OCI-LY1 (cell line): ENCODE data around the gene INPP5K.

ENCODE experiments used
- H2AFZ ChIP-seq: fragments of 200-600 bp; sonication (generic), shearing (Covaris generic); 2 replicates; pipeline ENCODE4 v1.6.0; 2014; ENCODE audit warnings: antibody characterized with exemption, mild to moderate bottlenecking, low read length
- H3F3A ChIP-seq: fragments of 200-600 bp; sonication (generic), shearing (Covaris generic); 2 replicates; pipeline ENCODE4 v1.6.0; 2014; ENCODE audit warnings: mild to moderate bottlenecking, antibody characterized with exemption, low read length, moderate library complexity; ENCODE audit not compliant: insufficient read depth
- H3K27ac ChIP-seq: fragments of 200-600 bp; sonication (generic); 2 replicates; pipeline ENCODE4 v1.5.1; 2014; ENCODE audit warnings: low read length, mixed run types, mild to moderate bottlenecking, low read depth; ENCODE audit not compliant: poor library complexity, severe bottlenecking
- H3K27me3 ChIP-seq: fragments of 200-600 bp; sonication (generic); 2 replicates; pipeline ENCODE4 v1.6.0; 2014; ENCODE audit warnings: antibody characterized with exemption, mild to moderate bottlenecking, low read length, moderate library complexity; ENCODE audit not compliant: insufficient read depth
- H3K36me3 ChIP-seq: fragments of 200-600 bp; sonication (generic); 2 replicates; pipeline ENCODE4 v1.6.1; 2014; ENCODE audit warnings: mild to moderate bottlenecking, antibody characterized with exemption, low read length, moderate library complexity, mixed read lengths; ENCODE audit not compliant: insufficient read depth
- H3K4me1 ChIP-seq: fragments of 200-600 bp; sonication (generic); 2 replicates; pipeline ENCODE4 v1.5.1; 2014; ENCODE audit warnings: mild to moderate bottlenecking, low read length, moderate library complexity; ENCODE audit not compliant: insufficient read depth, severe bottlenecking
- H3K4me2 ChIP-seq: fragments of 200-600 bp; sonication (generic), shearing (Covaris generic); 2 replicates; pipeline ENCODE4 v1.6.1; 2014; ENCODE audit warnings: low read length
- H3K4me3 ChIP-seq: fragments of 200-600 bp; sonication (generic); 2 replicates; pipeline ENCODE4 v1.5.1; 2014; ENCODE audit warnings: low read length, low read depth, mild to moderate bottlenecking, mixed read lengths; ENCODE audit not compliant: poor library complexity, severe bottlenecking
- H3K79me2 ChIP-seq: fragments of 200-600 bp; shearing (Covaris generic); 2 replicates; pipeline ENCODE4 v1.6.1; 2016; ENCODE audit warnings: mixed run types, low read length, mixed read lengths; ENCODE audit not compliant: insufficient read depth
- H3K9ac ChIP-seq: fragments of 200-600 bp; sonication (generic), shearing (Covaris generic); 2 replicates; pipeline ENCODE4 v1.6.1; 2014; ENCODE audit warnings: mild to moderate bottlenecking, low read length, mixed read lengths
- H3K9me2 ChIP-seq: fragments of 200-600 bp; sonication (generic), shearing (Covaris generic); 2 replicates; pipeline ENCODE4 v1.6.1; 2014; ENCODE audit warnings: low read depth, mild to moderate bottlenecking, low read length, mixed read lengths
- H3K9me3 ChIP-seq: fragments of 200-600 bp; shearing (Covaris generic); 2 replicates; pipeline ENCODE4 v1.6.1; 2014; ENCODE audit warnings: low read length, mixed read lengths
- H4K20me1 ChIP-seq: fragments of 200-600 bp; sonication (generic), shearing (Covaris generic); 2 replicates; pipeline ENCODE4 v1.6.0; 2016; ENCODE audit warnings: mild to moderate bottlenecking, low read length; ENCODE audit not compliant: insufficient read depth
- EZH2 ChIP-seq: fragments of 200-600 bp; sonication (generic), shearing (Covaris generic); IDR thresholded peaks from 2 replicates; pipeline ENCODE4 v1.8.0; 2017; ENCODE audit warnings: borderline replicate concordance, mixed run types, mild to moderate bottlenecking, antibody characterized with exemption, low read length, moderate library complexity, mixed read lengths
- TF ChIP-seq, protein P1 (sequence below): fragments of 200-600 bp; sonication (generic), shearing (Covaris generic); IDR thresholded peaks from 2 replicates; pipeline ENCODE4 v1.5.1; 2017; ENCODE audit warnings: mild to moderate bottlenecking, antibody characterized with exemption, low read length, moderate library complexity, mixed read lengths

The INPP5K gene

DNA sequence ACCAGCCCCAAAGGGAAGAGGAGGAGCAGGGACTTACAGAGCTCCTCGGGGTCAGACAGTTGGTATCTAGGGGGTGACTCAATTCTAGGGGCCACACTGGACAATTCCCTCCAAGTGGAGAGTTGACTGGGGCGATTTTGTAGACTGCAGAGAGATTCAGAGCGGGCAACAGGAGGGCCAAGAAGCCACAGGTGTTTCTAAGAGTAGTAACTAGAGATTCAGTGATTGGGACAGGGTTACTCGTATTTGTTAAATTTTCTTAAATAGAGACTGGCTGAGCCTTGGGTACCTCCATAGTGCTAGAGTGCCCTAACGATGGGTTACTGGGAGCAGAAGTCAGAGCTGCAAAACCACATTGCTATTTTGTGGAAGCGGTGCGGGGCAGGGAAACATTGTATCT, 3.3 kb upstream of the INPP5K start:
- no peak overlapping the region for H2AFZ ChIP-seq
- H3K79me2 ChIP-seq: 0 out of 2 replicates have a peak, but pooled peaks cover 5% of the 10 kb centered on the region
- H3F3A ChIP-seq: no peaks in the 10 kb centered on the region
- no peak overlapping the region for H3K4me2 ChIP-seq
- H4K20me1 ChIP-seq: no peaks in the 10 kb centered on the region
- TF ChIP-seq EZH2: no peak
- TF ChIP-seq, protein P1, sequence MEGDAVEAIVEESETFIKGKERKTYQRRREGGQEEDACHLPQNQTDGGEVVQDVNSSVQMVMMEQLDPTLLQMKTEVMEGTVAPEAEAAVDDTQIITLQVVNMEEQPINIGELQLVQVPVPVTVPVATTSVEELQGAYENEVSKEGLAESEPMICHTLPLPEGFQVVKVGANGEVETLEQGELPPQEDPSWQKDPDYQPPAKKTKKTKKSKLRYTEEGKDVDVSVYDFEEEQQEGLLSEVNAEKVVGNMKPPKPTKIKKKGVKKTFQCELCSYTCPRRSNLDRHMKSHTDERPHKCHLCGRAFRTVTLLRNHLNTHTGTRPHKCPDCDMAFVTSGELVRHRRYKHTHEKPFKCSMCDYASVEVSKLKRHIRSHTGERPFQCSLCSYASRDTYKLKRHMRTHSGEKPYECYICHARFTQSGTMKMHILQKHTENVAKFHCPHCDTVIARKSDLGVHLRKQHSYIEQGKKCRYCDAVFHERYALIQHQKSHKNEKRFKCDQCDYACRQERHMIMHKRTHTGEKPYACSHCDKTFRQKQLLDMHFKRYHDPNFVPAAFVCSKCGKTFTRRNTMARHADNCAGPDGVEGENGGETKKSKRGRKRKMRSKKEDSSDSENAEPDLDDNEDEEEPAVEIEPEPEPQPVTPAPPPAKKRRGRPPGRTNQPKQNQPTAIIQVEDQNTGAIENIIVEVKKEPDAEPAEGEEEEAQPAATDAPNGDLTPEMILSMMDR: no peak
- no peaks in the 10 kb centered on the region for H3K27me3 ChIP-seq
- H3K9me3 ChIP-seq: no peaks in the 10 kb centered on the region
- H3K9me2 ChIP-seq: no peaks in the 10 kb centered on the region
- no peak overlapping the region for H3K27ac ChIP-seq
- peaks cover 20% of the 10 kb centered on the region for H3K4me1 ChIP-seq
- H3K36me3 ChIP-seq: peaks cover 16% of the 10 kb centered on the region; the same call in 1 of the 2 replicates
- H3K9ac ChIP-seq: no peak overlapping the region
- no peak overlapping the region for H3K4me3 ChIP-seq

DNA sequence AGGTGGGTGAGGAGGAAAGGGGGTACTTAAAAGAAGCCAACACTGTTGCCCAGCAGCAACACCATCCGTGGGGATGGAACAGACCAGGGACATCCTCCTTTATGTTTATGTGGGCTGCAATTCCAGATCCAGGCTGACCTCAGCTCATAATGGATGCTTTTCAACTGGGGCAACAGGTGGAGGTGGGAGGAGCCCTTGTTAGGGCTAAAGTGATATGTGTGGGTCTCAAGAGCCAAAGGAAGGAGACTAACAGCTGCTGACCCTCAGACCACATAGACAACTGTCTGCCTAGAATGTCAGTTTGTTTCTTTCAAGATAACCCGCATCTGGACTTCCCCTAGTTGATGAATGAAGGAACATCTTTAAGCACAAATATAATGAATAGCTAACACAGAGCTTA, 2.0 kb upstream of the INPP5K start:
- no peak overlapping the region for H3K27ac ChIP-seq
- no peaks in the 10 kb centered on the region for H4K20me1 ChIP-seq
- H3K4me2 ChIP-seq: peak overlapping the region; percentile 61; the same call in 1 of the 2 replicates
- H2AFZ ChIP-seq: no peak overlapping the region
- TF ChIP-seq EZH2: no peak
- peaks cover 20% of the 10 kb centered on the region for H3K4me1 ChIP-seq
- H3K27me3 ChIP-seq: no peaks in the 10 kb centered on the region
- H3K9me2 ChIP-seq: no peaks in the 10 kb centered on the region
- no peak overlapping the region for H3K4me3 ChIP-seq
- no peak overlapping the region; the same call in 1 of the 2 replicates for H3K9ac ChIP-seq
- H3K9me3 ChIP-seq: no peaks in the 10 kb centered on the region
- H3K79me2 ChIP-seq: 0 out of 2 replicates have a peak, but pooled peaks cover 5% of the 10 kb centered on the region
- peaks cover 19% of the 10 kb centered on the region; the same call in 1 of the 2 replicates for H3K36me3 ChIP-seq
- no peaks in the 10 kb centered on the region for H3F3A ChIP-seq

DNA sequence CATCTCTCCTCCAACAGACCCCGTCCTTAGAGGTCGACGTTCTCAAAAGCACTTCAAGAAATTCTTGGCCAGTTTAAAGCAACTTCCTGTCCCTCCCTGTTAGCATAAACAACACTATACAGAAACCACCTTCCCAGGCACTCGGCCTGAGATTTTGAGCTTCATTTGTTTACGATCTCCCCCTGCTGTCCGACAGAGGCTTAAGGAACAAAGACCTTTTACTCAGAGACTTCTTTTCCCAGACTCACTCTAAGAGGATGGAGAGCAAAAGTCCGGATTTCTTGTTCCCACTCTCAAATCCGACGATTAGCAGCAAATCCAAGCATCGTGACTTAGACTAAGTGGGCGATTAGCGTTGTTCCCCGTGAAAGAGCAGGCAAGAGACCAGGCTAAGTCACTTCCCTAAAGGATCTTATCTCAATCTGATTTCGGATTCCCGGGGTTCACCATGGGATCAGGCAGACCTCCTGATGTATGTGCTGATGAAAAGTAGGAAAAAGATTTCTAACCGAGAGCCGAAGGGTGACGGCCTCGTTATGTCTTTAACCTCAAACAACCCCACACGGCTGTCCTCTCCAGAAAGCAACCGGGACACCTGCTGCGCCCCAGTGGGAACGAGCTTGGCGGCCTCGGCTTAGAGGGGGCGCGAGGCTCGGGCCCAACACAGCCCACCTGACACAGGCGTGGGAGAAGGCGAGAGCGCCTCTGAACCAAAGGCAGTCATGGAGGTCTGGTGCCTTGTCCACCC, 598 bp downstream of the INPP5K start:
- Histone ChIP-seq H3K9me2 (no peaks in the 10 kb centered on the region), H3K4me1 (peaks cover 20% of the 10 kb centered on the region), H3K4me3 (peak overlapping the region; percentile 74), H3F3A (no peaks in the 10 kb centered on the region), H3K4me2 (peak overlapping the region; percentile 99), H3K36me3 (peaks cover 20% of the 10 kb centered on the region; the same call in 1 of the 2 replicates), H2AFZ (no peak overlapping the region), H3K79me2 (0 out of 2 replicates have a peak, but pooled peaks cover 5% of the 10 kb centered on the region), H3K27ac (no peak overlapping the region), H3K27me3 (no peaks in the 10 kb centered on the region), H4K20me1 (no peaks in the 10 kb centered on the region), H3K9me3 (no peaks in the 10 kb centered on the region), H3K9ac (peak overlapping the region; percentile 81)
- TF ChIP-seq, protein P1: peak; percentile 67
- TF ChIP-seq EZH2: no peak
